Trophoblast cell (in vitro differentiated cells and primary cell): Measurements from ENCODE around the gene GCNT3.

Experiments
- DNase-seq, 2 donors: peaks; one replicate each; pipeline ENCODE4 v3.0.0-alpha.2; 2016
- H2AFZ ChIP-seq: 2 replicates; pipeline ENCODE4 v1.6.1; 2013; ENCODE audit warnings: low read length, moderate library complexity, mild to moderate bottlenecking; ENCODE audit not compliant: insufficient read depth, poor library complexity
- H2AK5ac ChIP-seq: 2 replicates; pipeline ENCODE4 v1.6.1; 2013; ENCODE audit warnings: mild to moderate bottlenecking, low read length
- H2BK120ac ChIP-seq: 2 replicates; pipeline ENCODE4 v1.6.1; 2013; ENCODE audit warnings: low read length, mild to moderate bottlenecking, moderate library complexity; ENCODE audit not compliant: insufficient read depth, poor library complexity
- H2BK12ac ChIP-seq: 2 replicates; pipeline ENCODE4 v1.6.1; 2013; ENCODE audit warnings: mild to moderate bottlenecking, low read length, moderate library complexity
- H2BK5ac ChIP-seq: 2 replicates; pipeline ENCODE4 v1.6.1; 2013; ENCODE audit warnings: low read length, low read depth, moderate library complexity, mild to moderate bottlenecking; ENCODE audit not compliant: poor library complexity
- H3K14ac ChIP-seq: 2 replicates; pipeline ENCODE4 v1.6.1; 2013; ENCODE audit warnings: mild to moderate bottlenecking, low read length
- H3K18ac ChIP-seq: 2 replicates; pipeline ENCODE4 v1.6.1; 2013; ENCODE audit warnings: mild to moderate bottlenecking, low read length
- H3K23ac ChIP-seq: 2 replicates; pipeline ENCODE4 v1.6.1; 2013; ENCODE audit warnings: low read length
- H3K27ac ChIP-seq: 2 replicates; pipeline ENCODE4 v1.5.1; 2013; ENCODE audit warnings: low read depth, mild to moderate bottlenecking, inconsistent platforms, low read length, moderate library complexity
- H3K27me3 ChIP-seq: 2 replicates; pipeline ENCODE4 v1.6.1; 2013; ENCODE audit warnings: inconsistent platforms, mild to moderate bottlenecking, low read length, moderate library complexity; ENCODE audit not compliant: insufficient read depth
- H3K36me3 ChIP-seq, 2 experiments: 1 replicate in 1 of 2; 2 replicates in 1 of 2; pipeline ENCODE4 v1.6.1; 2013; ENCODE audit warnings: low read length in 2 of 2, mild to moderate bottlenecking in 2 of 2, moderate library complexity in 1 of 2; ENCODE audit not compliant: insufficient read depth in 2 of 2, control insufficient read depth in 1 of 2
- H3K4ac ChIP-seq: 2 replicates; pipeline ENCODE4 v1.6.1; 2013; ENCODE audit warnings: low read depth, mild to moderate bottlenecking, low read length, moderate library complexity
- H3K4me1 ChIP-seq, 2 experiments: 1 replicate in 1 of 2; 2 replicates in 1 of 2; pipeline ENCODE4 v1.6.1; 2013; ENCODE audit warnings: low read length in 2 of 2, mild to moderate bottlenecking in 2 of 2, moderate library complexity in 1 of 2; ENCODE audit not compliant: insufficient read depth in 2 of 2, control insufficient read depth in 1 of 2
- H3K4me2 ChIP-seq: 2 replicates; pipeline ENCODE4 v1.6.1; 2013; ENCODE audit warnings: inconsistent platforms, mild to moderate bottlenecking, low read length, moderate library complexity
- H3K4me3 ChIP-seq: 2 replicates; pipeline ENCODE4 v1.5.1; 2013; ENCODE audit warnings: mild to moderate bottlenecking, low read depth, low read length, inconsistent platforms
- H3K79me1 ChIP-seq: one replicate; pipeline ENCODE4 v1.6.1; 2013; ENCODE audit warnings: low read length
- H3K79me2 ChIP-seq: 2 replicates; pipeline ENCODE4 v1.6.1; 2013; ENCODE audit warnings: low read length, mild to moderate bottlenecking; ENCODE audit not compliant: control insufficient read depth, insufficient read depth, poor library complexity
- H3K9ac ChIP-seq: 2 replicates; pipeline ENCODE4 v1.6.1; 2013; ENCODE audit warnings: mild to moderate bottlenecking, low read length
- H3K9me3 ChIP-seq: 2 replicates; pipeline ENCODE4 v1.6.1; 2013; ENCODE audit warnings: low read depth, mild to moderate bottlenecking, control low read depth, inconsistent platforms, low read length; ENCODE audit not compliant: insufficient read depth
- H4K12ac ChIP-seq: 2 replicates; pipeline ENCODE4 v1.6.1; 2013; ENCODE audit warnings: low read depth, mild to moderate bottlenecking, low read length, moderate library complexity
- H4K8ac ChIP-seq: 2 replicates; pipeline ENCODE4 v1.6.1; 2013; ENCODE audit warnings: low read depth, mild to moderate bottlenecking, low read length, moderate library complexity
- H4K91ac ChIP-seq: one replicate; pipeline ENCODE4 v1.6.1; 2013; ENCODE audit warnings: low read depth, mild to moderate bottlenecking, low read length, moderate library complexity
- WGBS: extraction: QIAGEN DNeasy Blood & Tissue Kit; methylation state at CpG from one replicate; pipeline ENCODE4 v1.1.7; 2013; ENCODE audit warnings: missing lambda C conversion rate; ENCODE audit not compliant: insufficient read length, insufficient coverage; ENCODE audit errors: extremely low coverage; 5-methylcytosine and 5-hydroxymethylcytosine counted together

The GCNT3 gene

DNA sequence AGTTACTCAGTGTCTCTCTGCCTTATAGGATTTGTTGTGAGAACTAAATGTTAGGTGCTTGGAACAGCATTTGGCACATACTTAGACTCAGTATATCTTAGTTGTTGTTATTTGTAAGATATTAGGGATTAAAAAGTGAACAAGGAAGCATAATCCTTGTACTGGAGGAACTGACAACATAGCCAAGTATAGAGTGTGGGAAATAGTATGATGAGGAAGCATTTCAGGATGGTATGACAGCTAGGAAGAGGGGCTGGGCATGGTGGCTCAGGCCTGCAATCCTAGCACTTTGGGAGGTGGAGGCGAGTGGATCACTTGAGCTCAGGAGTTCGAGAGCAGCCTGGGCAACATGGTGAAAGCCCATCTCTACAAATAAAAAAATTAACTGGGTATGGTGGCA lies 16.6 kb upstream of the GCNT3 start:
- Histone ChIP-seq H2BK5ac (no peak overlapping the region), H2AK5ac (no peak overlapping the region), H3K79me2 (no peaks in the 10 kb centered on the region), H3K14ac (no peak overlapping the region), H3K4me1 (no peaks in the 10 kb centered on the region), H3K4me2 (no peak overlapping the region), H2BK12ac (no peak overlapping the region), H4K8ac (no peak overlapping the region), H3K79me1 (no peaks in the 10 kb centered on the region), H3K23ac (no peak overlapping the region), H3K27me3 (no peaks in the 10 kb centered on the region), H3K9ac (no peak overlapping the region), H3K4me3 (no peak overlapping the region), H3K27ac (no peak overlapping the region), H3K4ac (no peak overlapping the region), H2AFZ (no peak overlapping the region), H4K12ac (no peak overlapping the region), H3K36me3 (no peaks in the 10 kb centered on the region), H2BK120ac (no peak overlapping the region), H3K9me3 (no peaks in the 10 kb centered on the region), H4K91ac (no peak overlapping the region), H3K18ac (no peak overlapping the region)
- DNase-seq = no peak
- WGBS = no CpG with 5 or more reads among the region's 2 CpGs

DNA sequence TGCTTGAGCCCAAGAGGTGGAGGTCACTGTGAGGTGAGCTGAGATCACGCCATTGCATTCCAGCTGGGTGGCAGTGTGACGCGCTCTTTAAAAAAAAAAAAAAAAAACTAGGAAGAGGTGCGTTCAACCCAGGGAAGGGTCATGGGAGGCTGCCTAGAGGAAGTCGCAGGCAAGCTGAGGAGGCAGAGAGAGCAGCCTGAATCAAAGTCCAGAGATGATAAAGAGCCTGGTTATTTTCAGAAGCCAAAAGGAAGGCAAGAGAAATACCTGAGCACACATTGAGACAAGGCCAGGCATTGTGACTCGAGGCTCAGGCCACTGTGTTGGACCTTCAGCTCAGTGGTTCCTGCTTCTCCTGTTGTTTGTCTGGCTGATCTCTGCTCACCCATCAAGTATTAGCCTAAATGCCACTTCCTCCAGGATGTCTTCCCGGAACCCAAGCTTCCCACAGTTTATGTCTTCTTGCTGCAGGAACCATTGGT lies 16.1 kb upstream of the GCNT3 start:
- Histone ChIP-seq H2BK5ac (no peak overlapping the region), H3K79me1 (no peaks in the 10 kb centered on the region), H3K23ac (no peak overlapping the region), H3K9ac (no peak overlapping the region), H3K4ac (no peak overlapping the region), H3K79me2 (no peaks in the 10 kb centered on the region), H2AFZ (no peak overlapping the region), H2AK5ac (no peak overlapping the region), H2BK120ac (no peak overlapping the region), H4K8ac (no peak overlapping the region), H3K9me3 (no peaks in the 10 kb centered on the region), H3K18ac (no peak overlapping the region), H2BK12ac (no peak overlapping the region), H4K12ac (no peak overlapping the region), H3K36me3 (no peaks in the 10 kb centered on the region), H3K27ac (no peak overlapping the region), H4K91ac (no peak overlapping the region), H3K27me3 (no peaks in the 10 kb centered on the region), H3K14ac (no peak overlapping the region), H3K4me2 (no peak overlapping the region), H3K4me3 (no peak overlapping the region), H3K4me1 (no peaks in the 10 kb centered on the region)
- no CpG with 5 or more reads among the region's 7 CpGs for WGBS
- no peak for DNase-seq

GRCh38 chr15:59596640-59597039 lies 14.9 kb upstream of the GCNT3 start:
- Histone ChIP-seq H2AK5ac (no peak overlapping the region), H3K27ac (no peak overlapping the region), H3K4me2 (no peak overlapping the region), H2BK120ac (no peak overlapping the region), H2BK12ac (no peak overlapping the region), H2AFZ (no peak overlapping the region), H2BK5ac (no peak overlapping the region), H3K9me3 (no peaks in the 10 kb centered on the region), H3K23ac (no peak overlapping the region), H3K27me3 (no peaks in the 10 kb centered on the region), H4K91ac (no peak overlapping the region), H3K14ac (no peak overlapping the region), H4K8ac (no peak overlapping the region), H3K4me3 (no peak overlapping the region), H3K18ac (no peak overlapping the region), H3K79me1 (no peaks in the 10 kb centered on the region), H3K79me2 (no peaks in the 10 kb centered on the region), H4K12ac (no peak overlapping the region), H3K36me3 (no peaks in the 10 kb centered on the region), H3K4me1 (no peaks in the 10 kb centered on the region), H3K4ac (no peak overlapping the region), H3K9ac (no peak overlapping the region)
- no peak for DNase-seq

GRCh38 chr15:59598461-59598860 lies 13.1 kb upstream of the GCNT3 start:
- no peak overlapping the region for H3K27ac ChIP-seq
- H3K14ac ChIP-seq = no peak overlapping the region
- no peak overlapping the region for H4K12ac ChIP-seq
- no peak overlapping the region for H2BK5ac ChIP-seq
- no peak overlapping the region for H3K23ac ChIP-seq
- H3K9ac ChIP-seq = no peak overlapping the region
- no peak overlapping the region for H3K4me3 ChIP-seq
- no peaks in the 10 kb centered on the region for H3K27me3 ChIP-seq
- H3K79me2 ChIP-seq = no peaks in the 10 kb centered on the region
- H4K91ac ChIP-seq = no peak overlapping the region
- no CpG with 5 or more reads among the region's 2 CpGs for WGBS
- no peak overlapping the region for H2BK120ac ChIP-seq
- no peaks in the 10 kb centered on the region for H3K36me3 ChIP-seq
- no peak overlapping the region for H4K8ac ChIP-seq
- no peak overlapping the region for H2BK12ac ChIP-seq
- H3K9me3 ChIP-seq = no peaks in the 10 kb centered on the region
- no peak overlapping the region for H3K4me2 ChIP-seq
- H3K18ac ChIP-seq = no peak overlapping the region
- no peaks in the 10 kb centered on the region for H3K79me1 ChIP-seq
- no peak for DNase-seq
- no peak overlapping the region for H3K4ac ChIP-seq
- no peak overlapping the region for H2AFZ ChIP-seq
- H3K4me1 ChIP-seq = no peaks in the 10 kb centered on the region
- no peak overlapping the region for H2AK5ac ChIP-seq
